Common myeloid progenitor, CD34-positive (primary cell): ENCODE results near the gene FRYL.

Experiments
- CTCF ChIA-PET: fragments of 350-600 bp; sonication (Branson Sonifier 250); formaldehyde crosslinking; loops from one replicate; lab custom pipeline; 2021; ENCODE audit warnings: antibody characterized with exemption; lab: Charles Lee
- POLR2A ChIA-PET: fragments of 350-600 bp; sonication (Branson Sonifier 250); formaldehyde crosslinking; loops from one replicate; lab custom pipeline; 2021; ENCODE audit warnings: antibody characterized with exemption; lab: Charles Lee
- DNase-seq, 3 donors: peaks; one replicate each; pipeline versions ENCODE4 v3.0.0 to v3.0.0-alpha.2; 2013
- H3K27ac ChIP-seq, 2 experiments: 1 replicate in 1 of 2; 2 replicates in 1 of 2; pipeline ENCODE4 v1.7.0; 2013; ENCODE audit warnings: inconsistent platforms in 2 of 2, low read length in 2 of 2, mild to moderate bottlenecking in 2 of 2, low read depth in 1 of 2, moderate library complexity in 1 of 2; ENCODE audit not compliant: severe bottlenecking in 2 of 2, insufficient read depth in 1 of 2, poor library complexity in 1 of 2
- H3K27me3 ChIP-seq, 5 experiments: replicated peaks in 2 of 5; 1 replicate in 3 of 5; 2 replicates in 2 of 5; pipeline versions ENCODE4 v1.6.1 to v1.7.0; 2013; ENCODE audit warnings: low read length in 4 of 5, mild to moderate bottlenecking in 2 of 5, moderate library complexity in 2 of 5, inconsistent platforms in 1 of 5; ENCODE audit not compliant: insufficient read depth in 5 of 5, control insufficient read depth in 4 of 5
- H3K36me3 ChIP-seq, 4 experiments: 1 replicate in 2 of 4; 2 replicates in 2 of 4; pipeline versions ENCODE4 v1.6.1 to v1.7.0; 2013; ENCODE audit warnings: low read length in 3 of 4, control low read depth in 1 of 4, mild to moderate bottlenecking in 1 of 4; ENCODE audit not compliant: control insufficient read depth in 4 of 4, insufficient read depth in 4 of 4
- H3K4me1 ChIP-seq, 4 experiments: 1 replicate in 3 of 4; 2 replicates in 1 of 4; pipeline versions ENCODE4 v1.6.1 to v1.7.1; 2013; ENCODE audit warnings: low read length in 3 of 4, mild to moderate bottlenecking in 3 of 4, control low read depth in 1 of 4, inconsistent platforms in 1 of 4, moderate library complexity in 1 of 4; ENCODE audit not compliant: control insufficient read depth in 4 of 4, insufficient read depth in 4 of 4; ENCODE audit errors: control extremely low read depth in 1 of 4
- H3K4me3 ChIP-seq, 7 experiments: 1 replicate in 4 of 7; 2 replicates in 3 of 7; pipeline versions ENCODE4 v1.5.1 to v1.7.0; 2013; ENCODE audit warnings: mild to moderate bottlenecking in 7 of 7, low read length in 6 of 7, moderate library complexity in 6 of 7, inconsistent platforms in 2 of 7, low read depth in 2 of 7, control low read depth in 1 of 7; ENCODE audit not compliant: insufficient read depth in 4 of 7, control insufficient read depth in 1 of 7; ENCODE audit errors: extremely low read depth in 1 of 7
- H3K9me3 ChIP-seq, 5 experiments: 1 replicate in 4 of 5; 2 replicates in 1 of 5; pipeline versions ENCODE4 v1.6.1 to v1.7.1; 2013; ENCODE audit warnings: low read length in 4 of 5, mild to moderate bottlenecking in 2 of 5, inconsistent platforms in 1 of 5, low read depth in 1 of 5, moderate library complexity in 1 of 5; ENCODE audit not compliant: control insufficient read depth in 4 of 5, insufficient read depth in 2 of 5; ENCODE audit errors: control extremely low read depth in 1 of 5
- WGBS: methylation state at CpG from one replicate; pipeline ENCODE4 v1.1.5; 2013; ENCODE audit not compliant: insufficient coverage; 5-methylcytosine and 5-hydroxymethylcytosine counted together

Gene FRYL

DNA sequence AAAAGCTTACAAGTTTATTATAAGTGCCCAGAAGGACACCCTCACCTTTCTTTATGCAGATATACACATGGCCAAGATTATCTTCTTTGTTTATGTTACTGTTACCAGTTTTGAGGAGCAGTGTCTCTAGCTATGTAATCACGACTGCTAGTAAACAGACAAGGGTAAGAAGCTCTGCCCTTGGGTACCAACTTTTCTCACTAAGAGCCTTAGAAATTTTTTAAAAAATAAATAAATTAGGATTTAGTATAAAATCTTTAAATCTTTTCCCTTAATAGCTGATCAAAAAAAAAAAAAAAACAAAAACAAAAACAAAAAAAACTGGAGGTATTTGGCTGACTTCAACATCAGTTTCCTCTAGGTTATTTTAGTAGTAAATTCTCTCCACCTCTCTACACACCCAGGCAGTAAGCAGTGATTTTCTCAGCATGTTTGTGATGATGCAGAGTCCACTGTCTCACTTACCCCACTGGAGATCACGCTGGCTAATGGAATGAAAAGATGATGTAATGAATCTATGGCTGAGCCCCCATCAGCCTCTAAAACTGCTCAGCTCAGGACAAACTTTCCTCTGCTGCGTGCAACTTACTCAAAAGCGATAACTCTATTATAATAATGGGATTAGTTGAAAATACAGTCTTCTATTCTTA lies 125.9 kb downstream of the FRYL start:
- H3K4me1 ChIP-seq = no peaks in the 10 kb centered on the region
- H3K4me3 ChIP-seq = no peak overlapping the region
- POLR2A ChIA-PET = no interaction called here
- CTCF ChIA-PET = interaction anchor here (2.5 to 2.6 kb wide), 2 partner anchors 9 to 11 kb away, joined by 6 to 7 read pairs; no protein-coding TSS in a partner anchor
- peaks cover 0 to 12% (median 3%) of the 10 kb centered on the region in 4 experiments for H3K36me3 ChIP-seq
- no peak for DNase-seq
- H3K9me3 ChIP-seq = no peaks in the 10 kb centered on the region
- no peaks in the 10 kb centered on the region for H3K27me3 ChIP-seq
- no CpG with 5 or more reads among the region's 4 CpGs for WGBS
- H3K27ac ChIP-seq = no peak overlapping the region

DNA sequence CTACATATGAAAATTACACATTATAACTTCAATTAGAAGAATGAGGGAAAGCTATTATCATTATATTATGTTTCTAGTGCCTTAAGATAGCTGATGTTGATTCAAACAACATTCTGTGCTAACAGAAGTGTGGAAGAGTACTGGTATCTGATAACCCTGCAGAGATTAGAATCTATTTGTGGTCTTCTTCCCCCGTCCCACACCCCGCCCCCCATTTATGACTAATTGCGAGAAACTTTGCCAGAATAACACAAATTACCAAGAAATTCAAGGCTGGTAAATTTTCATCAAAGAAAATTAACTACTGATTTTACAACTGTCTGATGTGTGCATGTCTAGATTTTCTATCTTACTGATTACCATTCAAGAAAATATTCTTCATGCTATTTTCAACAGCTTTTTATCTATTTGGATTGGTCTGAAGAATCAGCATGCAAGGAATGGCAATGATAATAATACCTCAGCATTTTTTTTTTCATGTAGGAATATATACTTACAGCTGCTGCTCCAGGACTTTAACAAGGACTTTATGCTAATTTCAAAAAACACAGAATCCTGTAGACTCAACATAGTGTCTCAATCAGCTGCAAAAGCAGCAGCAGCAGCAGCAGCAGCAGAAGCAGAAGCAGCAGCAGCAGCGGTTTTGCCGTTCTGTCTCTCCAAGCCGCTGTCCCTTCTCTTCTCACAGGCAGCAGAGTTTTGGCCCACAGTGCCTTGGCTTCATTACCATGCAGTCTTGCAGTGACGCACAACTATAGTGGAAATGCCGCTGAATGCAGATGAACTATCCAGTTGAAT lies 126.7 kb downstream of the FRYL start:
- Histone ChIP-seq H3K4me3 (no peak overlapping the region), H3K27ac (no peak overlapping the region), H3K4me1 (no peaks in the 10 kb centered on the region), H3K9me3 (no peaks in the 10 kb centered on the region), H3K36me3 (peaks cover 0 to 12% (median 3%) of the 10 kb centered on the region in 4 experiments), H3K27me3 (no peaks in the 10 kb centered on the region)
- CTCF ChIA-PET = interaction anchor here (2.5 to 2.6 kb wide), 2 partner anchors 9 to 12 kb away, joined by 6 to 7 read pairs; no protein-coding TSS in a partner anchor
- 87% methylated on average over 3 of the region's 8 CpGs for WGBS
- POLR2A ChIA-PET = no interaction called here
- DNase-seq = peak in 2 of 3 donors; percentile 33 to 58

DNA sequence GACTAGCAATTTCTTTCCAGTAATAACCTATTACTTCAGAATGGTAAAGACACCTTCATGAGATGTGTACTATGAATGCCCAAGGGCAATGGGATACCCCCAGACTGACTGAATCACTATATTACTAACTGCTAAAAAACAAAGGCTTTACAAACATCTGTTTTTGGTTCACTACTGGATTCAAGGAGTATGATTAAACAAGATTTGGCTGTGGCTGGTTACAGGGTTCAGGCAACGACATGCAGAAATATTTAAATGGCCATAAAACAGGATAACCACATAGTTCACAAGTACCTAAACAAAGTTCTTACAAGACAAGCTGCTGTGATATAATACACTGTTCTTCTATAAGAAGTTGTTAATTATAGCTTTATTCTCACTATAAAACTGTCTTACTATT lies 128.2 kb downstream of the FRYL start:
- no CpG with 5 or more reads among the region's 1 CpG for WGBS
- no peak for DNase-seq
- CTCF ChIA-PET = interaction anchor here (1.2 to 2.1 kb wide), 4 partner anchors 16 to 241 kb away, joined by 3 to 6 read pairs (median 4); no protein-coding TSS in a partner anchor
- no peak overlapping the region for H3K4me3 ChIP-seq
- POLR2A ChIA-PET = no interaction called here
- no peak overlapping the region for H3K27ac ChIP-seq
- no peaks in the 10 kb centered on the region for H3K27me3 ChIP-seq
- no peaks in the 10 kb centered on the region for H3K9me3 ChIP-seq
- peaks cover 0 to 12% (median 3%) of the 10 kb centered on the region in 4 experiments for H3K36me3 ChIP-seq
- H3K4me1 ChIP-seq = no peaks in the 10 kb centered on the region

DNA sequence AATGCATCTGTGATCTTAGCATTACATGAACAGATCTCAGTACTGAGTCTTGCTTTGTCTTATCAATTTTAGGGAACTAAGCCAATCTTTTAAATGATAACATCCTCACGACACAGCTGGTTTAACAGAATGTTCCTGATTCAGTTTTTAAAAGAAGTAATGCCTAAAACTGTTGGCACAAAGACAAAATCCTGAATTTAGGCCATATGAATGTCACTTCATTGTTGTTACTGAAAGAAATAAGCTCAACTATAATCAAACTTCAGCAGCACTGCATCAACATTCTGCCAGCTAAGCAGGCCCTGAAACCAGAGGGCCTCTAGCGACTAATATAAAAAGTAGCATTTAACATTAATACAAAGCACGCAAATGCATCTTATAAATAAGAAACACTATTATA lies 130.6 kb downstream of the FRYL start:
- peaks cover 0 to 12% (median 3%) of the 10 kb centered on the region in 4 experiments for H3K36me3 ChIP-seq
- no peak overlapping the region for H3K4me3 ChIP-seq
- H3K9me3 ChIP-seq = no peaks in the 10 kb centered on the region
- H3K27me3 ChIP-seq = no peaks in the 10 kb centered on the region
- H3K27ac ChIP-seq = no peak overlapping the region
- CTCF ChIA-PET = interaction anchor here (1.1 kb wide), 1 partner anchor 13 kb away, joined by 3 read pairs; no protein-coding TSS in a partner anchor
- WGBS = no CpG with 5 or more reads among the region's 3 CpGs
- POLR2A ChIA-PET = interaction anchor here (0.6 kb wide), 1 partner anchor 55 kb away, joined by 3 read pairs; no protein-coding TSS in a partner anchor
- no peak for DNase-seq
- no peaks in the 10 kb centered on the region for H3K4me1 ChIP-seq

DNA sequence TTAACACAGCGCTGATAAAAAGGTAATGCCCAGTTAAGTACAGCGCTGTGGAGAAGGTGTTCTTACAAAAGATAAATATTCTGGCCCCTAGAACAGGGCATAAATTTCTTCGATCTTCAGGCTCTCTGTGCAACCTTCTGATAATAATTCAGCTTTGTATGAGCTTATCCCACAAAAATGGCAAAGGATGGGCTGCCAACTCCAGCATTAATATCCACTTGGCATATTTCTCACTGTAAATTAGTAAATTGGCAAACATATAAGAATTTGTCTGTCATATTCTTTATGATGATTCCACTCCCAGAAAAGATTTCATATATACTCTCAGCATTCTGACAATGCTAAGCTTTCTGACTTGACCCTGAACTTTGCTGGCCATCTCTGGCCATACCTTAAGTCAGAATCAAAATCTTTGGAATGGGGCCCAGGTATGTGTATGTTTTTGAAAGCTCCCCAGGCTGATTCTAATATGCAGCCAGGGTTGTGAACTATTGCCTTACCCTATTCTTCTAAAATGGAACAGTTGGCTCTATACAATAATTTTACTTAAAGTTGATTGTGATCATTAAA lies 134.8 kb downstream of the FRYL start:
- CTCF ChIA-PET = interaction anchor here (0.8 kb wide), 1 partner anchor 11 kb away, joined by 3 read pairs; no protein-coding TSS in a partner anchor
- DNase-seq = no peak
- Histone ChIP-seq H3K9me3 (no peaks in the 10 kb centered on the region), H3K27me3 (no peaks in the 10 kb centered on the region), H3K27ac (no peak overlapping the region), H3K36me3 (peaks cover 0 to 1% (median 0%) of the 10 kb centered on the region in 4 experiments), H3K4me1 (peaks cover 0 to 3% (median 0%) of the 10 kb centered on the region in 4 experiments), H3K4me3 (no peak overlapping the region)
- WGBS = 100% methylated on average over 1 of the region's 3 CpGs
- POLR2A ChIA-PET = no interaction called here

DNA sequence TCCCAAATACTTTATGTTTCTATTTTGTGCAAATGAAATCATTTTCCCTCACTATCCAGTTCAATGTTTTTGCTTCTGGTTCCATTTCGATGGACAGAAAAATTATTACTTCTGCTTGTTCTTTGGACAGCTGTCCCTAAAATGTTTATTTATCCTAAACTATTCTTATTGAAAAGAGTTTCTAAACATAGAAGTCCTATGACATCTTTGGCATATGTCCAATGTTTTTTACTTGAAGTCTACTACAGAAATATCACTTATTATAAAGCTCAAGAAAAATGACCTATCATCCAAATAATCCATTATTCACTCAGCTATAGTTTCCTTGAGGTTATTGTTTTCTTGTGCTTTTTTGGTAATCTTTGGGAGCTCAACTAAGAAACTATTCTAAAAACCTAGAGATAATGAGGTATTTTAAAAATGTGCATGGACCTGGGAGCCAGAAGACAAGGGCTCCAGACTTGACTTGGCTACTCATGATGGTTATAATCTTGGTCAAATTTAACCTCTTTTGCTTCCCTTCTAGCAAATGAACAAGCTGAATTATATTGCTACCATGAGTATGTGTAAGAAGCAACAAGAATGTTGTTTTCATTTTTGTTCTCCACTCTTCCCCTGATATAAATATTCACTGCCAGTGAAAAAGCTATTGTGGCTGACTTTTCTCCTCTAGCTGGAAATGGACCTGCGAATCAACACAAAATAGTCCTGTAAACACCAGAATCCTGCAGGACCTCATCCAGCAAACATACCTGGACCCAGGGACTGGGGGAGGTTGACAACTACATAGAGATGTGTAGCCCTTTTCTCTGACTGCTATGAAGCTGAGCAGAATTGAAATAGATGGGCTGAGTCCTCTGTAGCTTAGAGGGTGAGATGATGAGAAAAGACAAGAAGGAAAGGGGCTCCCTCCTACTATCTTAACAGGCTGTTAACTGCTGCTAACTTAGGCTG lies 137.4 kb downstream of the FRYL start:
- H3K27me3 ChIP-seq = no peaks in the 10 kb centered on the region
- POLR2A ChIA-PET = no interaction called here
- no peak overlapping the region for H3K4me3 ChIP-seq
- DNase-seq = no peak
- H3K36me3 ChIP-seq = no peaks in the 10 kb centered on the region
- peaks cover 0 to 3% (median 0%) of the 10 kb centered on the region in 5 experiments for H3K9me3 ChIP-seq
- CTCF ChIA-PET = no interaction called here
- peaks cover 0 to 8% (median 0%) of the 10 kb centered on the region in 4 experiments for H3K4me1 ChIP-seq
- WGBS = 100% methylated on average over 1 of the region's 2 CpGs
- no peak overlapping the region for H3K27ac ChIP-seq
